Endometrium (tissue), 2 donors: ENCODE results near the gene DENND4B.

Experiments
- FAIRE-seq: peaks from 2 replicates; lab custom pipeline; 2012; peaks lifted over from hg19 to GRCh38; lab: Jason Lieb, UNC
- donor health status: control.
- donor health status: control.

Gene DENND4B

DNA sequence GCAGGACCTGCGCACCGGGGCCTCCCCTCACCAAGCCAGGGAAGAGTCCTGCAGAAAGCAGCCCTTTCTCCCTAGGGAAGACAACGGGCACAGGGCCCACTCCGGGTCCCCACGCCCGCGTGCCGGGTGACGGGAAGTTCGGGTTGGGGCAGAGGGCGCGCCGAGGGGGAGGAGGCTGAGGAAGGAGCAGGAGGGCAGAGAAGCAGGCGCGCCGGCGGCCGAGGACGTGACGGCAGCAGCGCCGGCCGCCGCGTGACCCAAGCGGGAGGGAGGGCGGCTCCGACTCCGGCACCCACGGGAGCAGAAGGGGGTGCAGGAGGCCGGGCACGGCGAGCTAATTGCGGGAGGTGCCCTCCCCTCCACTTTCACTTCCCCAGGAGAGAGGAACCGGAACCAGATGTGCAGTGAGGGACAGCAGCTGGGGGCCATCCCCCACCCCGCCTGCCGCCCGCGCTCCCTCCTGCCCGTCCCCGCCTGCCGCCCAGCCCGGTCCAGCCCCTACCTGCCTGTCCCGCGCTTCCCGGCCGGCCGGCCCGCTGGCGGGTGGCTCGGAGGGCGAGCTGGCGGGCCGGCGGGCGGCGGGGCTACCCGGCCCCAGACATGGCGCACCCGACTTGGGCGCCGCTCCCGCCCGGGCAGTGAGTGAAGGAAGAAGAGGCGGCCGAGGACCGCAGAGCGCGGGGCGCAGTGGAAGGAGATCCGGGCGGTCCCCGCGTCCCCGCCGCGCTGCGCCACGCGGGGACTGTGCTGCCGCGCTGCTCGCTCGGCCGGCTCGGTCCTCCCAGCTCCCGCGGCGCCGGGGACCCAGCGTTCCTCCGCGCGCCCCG is 510 bp downstream of the DENND4B start:
- no peak for FAIRE-seq

DNA sequence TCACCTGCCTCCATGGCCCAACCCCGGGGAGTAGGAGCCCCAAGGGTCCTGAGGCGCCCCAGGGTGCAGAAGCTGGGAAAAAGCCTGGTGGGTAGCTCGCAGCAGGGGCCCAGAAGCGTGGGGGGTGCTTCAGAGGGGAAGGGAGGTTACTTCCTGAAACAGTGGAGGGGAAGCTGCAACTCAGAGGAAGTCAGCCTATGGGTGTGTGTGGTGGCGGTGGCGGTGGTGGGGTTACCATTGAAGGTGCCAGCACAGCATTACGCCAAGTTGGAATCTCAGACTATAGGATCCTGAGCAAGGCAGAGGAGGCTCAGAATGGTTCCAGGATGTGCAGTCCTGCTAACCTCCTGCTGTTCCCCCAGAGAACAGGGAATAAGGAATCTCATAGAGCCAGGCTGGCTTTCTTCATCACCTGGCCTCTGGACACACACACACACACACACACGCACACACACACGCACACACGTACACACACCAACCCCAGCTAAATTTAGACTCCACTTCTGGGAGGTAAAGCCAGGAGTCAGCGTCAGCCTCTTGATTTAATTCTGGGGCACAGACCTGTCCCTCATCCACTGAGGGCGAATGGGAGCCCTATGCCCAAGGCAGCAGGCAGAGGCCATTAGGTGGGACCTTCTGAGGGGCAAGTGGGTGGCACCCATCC is 1.3 kb downstream of the DENND4B start:
- FAIRE-seq, result no peak

DNA sequence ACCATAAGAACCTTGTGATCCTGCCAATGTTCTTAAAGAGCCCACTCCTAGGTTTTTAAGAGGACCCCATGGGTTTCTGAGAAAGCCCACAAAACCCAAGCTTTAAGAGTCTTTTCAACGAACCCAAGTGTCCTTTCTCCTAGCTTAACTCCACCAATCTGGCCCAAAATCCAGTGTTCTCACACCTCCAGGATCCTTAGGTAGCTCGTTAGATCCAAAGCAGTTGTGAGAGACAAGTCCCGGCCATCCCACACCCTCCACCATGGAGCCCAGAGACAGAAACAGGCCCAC is 1.7 kb downstream of the DENND4B start:
- no peak for FAIRE-seq

DNA sequence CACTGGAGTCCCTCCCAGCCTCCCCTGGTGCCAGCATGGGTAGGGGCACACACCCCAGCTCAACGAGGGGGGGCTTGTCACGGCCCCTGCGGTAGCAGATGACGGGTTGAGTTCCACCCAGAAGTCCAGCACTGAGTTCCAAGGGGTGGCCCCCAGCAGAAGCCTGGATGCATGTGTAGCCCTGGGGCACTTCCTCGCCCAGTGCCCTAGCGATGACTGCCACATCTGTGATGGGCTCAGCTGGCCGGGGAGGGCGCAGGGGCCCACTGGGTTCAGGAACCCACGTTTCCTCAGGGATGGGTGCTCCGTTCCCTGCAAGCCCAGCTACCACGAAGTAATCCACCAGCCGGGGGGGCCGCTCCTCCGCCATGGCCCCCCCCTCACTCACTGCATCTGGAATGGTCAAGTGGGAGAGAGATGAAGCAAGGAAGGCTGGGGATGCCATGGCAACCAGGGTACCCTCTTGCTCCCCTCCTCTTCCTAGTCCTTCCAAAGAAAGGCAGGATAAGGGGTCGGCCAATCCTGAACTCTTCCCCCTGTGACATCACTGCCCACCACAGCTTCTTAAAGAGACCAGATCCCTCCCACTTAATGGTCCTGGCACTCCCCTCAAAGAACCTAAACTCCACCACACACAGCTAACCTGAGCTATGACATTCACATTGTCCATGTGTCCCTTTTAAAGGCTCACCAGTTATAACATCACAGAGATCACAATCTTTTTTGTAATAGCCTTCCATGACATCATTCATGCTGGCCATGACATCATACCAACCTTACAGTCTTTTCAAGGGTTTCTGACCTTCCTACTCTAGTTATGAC is 2.3 kb downstream of the DENND4B start:
- FAIRE-seq, result no peak

DNA sequence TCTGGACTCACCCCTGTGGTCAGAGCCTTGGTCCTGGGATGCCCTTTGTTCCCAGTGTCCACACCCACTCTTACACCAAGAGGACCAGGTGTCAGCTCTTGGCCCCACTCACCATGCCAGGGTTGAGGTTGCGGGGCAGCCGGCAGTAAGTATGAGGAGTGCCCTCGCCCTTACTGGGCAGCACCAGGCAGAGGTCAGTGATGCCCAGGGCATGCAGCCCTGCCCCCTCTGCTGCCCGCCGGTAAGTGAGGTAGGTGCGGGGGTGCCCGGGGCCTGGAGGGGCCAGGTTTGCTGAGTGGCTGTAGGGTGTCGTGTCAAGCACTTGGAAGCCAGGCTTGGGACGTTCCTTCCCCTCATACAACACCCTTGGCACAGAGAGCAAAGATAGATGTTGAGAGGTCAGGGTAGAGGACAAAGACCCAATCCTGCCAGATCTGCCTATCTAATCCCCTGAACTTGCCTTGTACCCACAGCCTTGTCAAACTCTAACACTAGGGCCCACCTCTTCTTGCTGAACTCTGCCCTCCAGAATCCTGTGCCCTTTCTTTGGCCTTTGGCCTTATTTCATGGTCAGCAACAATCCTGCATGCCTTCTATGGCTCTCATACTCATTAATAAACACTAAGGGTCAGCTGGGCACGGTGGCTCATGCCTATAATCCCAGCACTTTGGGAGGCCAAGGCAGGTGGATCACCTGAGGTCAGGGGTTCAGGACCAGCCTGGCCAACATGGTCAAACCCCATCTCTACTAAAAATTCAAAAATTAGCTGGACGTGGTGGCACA is 3.6 kb downstream of the DENND4B start:
- FAIRE-seq, result no peak

DNA sequence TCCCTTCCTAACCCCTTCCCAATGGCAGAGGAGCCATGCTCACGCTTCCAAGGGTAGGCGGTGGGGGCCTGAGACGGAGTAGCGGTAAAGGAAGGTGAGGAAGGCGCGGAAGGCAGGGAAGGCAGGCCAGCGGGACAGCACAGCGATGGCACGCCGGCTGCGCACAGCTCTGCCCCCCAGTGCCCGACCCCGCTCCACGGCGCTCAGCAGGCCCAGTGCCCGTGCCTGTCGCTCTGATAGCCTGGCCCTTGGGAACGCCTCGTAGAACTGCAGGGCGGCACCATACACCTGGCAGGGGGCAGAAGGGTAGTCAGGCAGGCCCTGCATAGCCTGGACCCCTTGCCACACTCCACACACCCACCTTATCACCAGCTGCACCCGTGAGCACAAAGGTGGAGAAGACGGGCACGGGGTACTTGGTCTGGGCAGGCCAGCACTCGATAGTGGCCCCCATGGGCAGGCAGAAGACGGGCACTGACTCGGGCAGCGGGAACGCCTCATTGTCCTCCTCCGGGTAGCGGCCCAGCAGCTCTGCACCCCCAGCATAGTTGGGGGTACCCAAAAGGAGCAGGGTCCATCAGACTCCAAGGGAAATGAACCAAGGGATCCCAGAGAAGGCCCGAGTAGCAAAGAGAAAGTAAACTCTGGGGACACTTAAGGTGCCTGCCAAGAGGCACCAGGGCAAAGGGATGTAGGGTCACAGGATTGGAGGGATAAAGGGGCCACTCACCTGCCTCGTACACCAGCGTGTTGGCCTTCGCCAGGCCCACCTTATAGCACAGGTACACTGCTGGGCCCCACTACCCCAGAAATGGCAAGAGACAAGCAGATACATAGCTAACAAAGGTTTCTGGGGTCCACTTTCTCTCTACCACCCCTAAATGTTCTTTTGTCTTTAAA is 4.4 kb downstream of the DENND4B start:
- no peak for FAIRE-seq

DNA sequence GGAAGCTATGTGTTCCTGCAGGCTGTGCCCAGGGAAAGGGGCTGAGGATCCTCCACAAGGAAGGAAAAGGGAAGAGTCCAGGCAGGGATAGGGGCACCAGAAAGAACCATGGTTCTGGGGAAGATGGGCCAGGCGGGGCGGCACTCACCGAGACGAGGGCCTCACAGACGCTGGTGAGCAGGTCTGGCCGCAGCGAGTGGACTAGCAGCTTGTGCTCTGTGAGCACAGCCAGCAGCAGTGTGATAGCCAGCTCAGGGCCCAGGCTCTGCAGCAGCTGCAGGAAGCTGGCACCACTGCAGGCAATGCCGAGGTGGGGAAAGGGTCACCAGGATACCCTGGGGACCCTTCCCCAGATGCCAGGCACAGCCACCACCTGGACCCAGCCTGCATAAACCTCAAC is 5.8 kb downstream of the DENND4B start:
- FAIRE-seq, result no peak

DNA sequence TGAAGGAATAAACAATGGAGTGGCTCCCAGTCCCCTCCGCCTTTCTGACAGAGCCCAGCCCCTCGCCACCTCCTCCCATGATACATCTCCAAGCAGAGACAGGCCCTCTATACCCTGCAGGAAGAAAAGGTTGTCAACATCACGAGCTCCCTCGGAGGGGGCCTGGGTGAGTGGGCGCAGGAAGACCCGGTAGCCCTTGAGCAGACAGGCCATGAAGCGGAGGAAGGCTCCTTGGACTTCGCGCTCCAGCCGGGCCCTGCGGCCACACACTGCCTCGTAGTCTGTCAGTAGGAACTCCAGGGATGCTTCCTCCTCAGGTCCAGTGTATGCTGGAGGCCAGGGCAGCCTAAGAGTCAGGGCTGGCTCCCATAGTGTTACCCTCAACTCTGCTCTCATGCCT is 7.0 kb downstream of the DENND4B start:
- no peak for FAIRE-seq

DNA sequence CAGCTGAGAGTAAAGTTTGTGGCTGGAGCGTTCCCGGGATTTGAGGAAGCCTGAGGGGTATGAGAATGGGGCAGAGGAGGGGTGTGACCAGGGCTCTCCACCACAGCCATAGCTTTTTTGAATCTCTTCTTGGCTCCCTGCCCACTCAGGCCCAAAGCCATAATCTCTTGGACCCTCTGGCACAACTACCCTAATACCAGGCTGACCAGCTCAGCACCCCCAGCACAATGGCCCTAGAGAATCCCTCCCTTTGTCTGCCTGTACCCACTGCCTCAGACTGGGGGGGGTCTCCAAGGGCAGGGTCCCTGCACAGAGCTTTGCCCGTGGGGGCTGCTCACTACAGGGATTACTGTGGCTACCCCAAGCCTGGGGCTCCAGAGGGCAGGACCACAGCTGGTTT is 7.5 kb downstream of the DENND4B start:
- FAIRE-seq, result no peak

DNA sequence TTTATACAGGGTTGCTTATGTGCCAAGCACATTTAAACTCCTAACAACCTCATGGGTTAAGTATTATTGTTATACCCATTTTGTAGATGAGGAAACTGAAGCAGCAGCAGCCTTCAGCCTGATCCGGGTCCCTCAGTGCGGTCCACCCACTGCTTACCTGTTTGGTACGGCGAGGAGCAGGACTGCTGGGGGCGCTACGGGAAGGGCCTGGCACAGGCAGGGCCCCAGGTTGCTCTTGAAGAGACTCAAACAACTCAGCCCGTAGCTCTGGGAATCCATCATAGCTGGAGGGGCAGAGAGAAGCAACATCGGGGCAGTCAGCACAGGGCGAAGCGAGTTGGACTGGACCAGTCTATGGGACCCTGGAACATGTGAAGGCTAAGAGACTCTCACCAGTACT is 9.2 kb downstream of the DENND4B start:
- no peak for FAIRE-seq

DNA sequence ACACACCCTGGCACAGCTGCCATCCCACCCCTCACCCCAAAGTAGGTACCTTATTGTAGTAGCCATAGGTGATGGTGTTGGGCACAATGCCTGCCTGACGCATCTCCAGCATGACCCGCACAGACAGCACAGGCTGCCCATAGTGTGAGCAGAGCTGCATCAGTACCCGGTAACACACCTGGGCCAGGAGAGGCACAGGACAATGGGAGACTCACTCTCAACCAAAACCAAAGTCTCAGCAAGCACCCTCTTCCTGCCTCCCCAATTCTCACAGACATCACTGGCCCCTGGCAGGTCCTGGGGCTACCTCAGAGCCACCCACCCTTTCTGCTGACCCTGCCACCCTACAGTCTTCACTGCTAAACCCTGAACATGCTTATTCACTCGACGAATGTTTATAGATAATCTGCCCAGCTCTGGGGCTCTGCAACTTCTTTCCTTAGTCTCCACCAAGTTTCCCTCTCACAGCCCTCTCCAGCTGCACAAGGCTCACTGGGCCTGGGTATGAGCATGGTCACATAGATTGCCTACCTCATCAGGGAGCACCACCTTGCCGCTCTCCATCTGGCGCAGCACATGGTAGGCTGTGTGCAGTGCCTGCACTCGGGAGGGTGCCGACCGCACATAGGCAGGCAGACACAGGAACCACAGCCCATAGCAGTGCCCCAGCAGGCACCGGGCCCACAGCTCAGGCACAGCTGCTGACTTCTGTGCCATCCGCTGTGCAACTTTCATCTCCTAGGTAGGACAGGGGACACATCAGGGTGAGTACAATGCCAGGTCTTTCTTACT is 10.3 kb downstream of the DENND4B start:
- FAIRE-seq, result no peak

DNA sequence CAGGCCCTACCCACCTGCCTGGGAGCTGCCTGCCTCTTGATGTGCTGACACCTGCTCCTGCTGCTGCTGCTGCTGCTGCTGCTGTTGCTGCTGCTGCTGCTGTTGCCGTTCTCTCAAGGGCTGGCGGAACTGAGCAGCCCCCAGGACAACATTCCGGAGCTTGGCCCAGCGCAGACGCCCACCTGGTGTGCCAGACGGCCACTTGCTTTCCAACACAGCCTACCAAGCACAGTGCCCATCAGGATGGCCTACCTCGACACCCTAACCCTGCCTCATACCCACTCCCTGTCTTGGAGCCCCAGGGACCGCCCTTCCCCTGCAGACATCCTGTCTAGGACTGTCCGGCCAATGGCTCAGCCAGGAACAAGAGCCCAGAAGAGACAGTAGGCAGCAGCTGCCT is 11.8 kb downstream of the DENND4B start:
- FAIRE-seq, result no peak

DNA sequence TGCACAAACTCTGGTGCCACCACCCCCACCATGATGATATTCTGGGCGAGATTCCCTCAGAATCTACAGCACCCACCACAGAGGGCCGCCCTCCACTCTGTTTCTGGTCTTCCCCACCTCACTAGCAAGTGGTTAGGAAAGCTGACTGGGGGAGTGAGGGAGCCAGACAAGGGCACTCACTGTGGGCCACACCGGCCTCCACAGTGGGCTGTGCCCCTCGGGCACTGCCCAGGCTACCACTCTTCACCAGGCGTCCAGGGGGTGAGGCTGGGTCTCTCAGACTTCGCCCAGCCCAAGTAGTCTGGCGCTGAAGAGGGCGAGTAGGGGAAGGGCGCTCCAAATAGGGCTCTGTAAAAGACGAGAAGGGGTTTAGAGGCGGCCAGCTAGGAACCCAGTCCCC is 12.6 kb downstream of the DENND4B start:
- FAIRE-seq, result no peak

DNA sequence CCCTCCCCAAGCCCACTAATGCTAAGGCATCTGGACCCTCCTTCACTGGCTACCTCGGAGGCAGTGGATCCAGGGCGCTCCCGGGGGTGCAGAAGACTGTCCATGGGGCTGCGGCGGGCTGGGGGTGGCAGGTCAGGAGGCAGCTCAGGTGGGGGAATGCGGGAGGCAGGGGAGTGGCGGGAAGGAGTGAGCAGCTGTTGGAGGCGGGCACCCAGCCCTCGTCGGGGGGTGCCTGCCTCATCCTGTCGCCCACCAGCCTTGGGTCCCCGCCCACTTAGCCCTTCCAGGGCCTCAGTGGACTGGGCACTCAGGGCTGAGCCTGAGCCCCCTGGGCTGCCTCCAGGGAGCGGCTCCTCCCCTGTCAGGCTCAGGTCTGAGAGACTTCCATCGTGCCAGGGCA is 13.1 kb downstream of the DENND4B start:
- no peak for FAIRE-seq

DNA sequence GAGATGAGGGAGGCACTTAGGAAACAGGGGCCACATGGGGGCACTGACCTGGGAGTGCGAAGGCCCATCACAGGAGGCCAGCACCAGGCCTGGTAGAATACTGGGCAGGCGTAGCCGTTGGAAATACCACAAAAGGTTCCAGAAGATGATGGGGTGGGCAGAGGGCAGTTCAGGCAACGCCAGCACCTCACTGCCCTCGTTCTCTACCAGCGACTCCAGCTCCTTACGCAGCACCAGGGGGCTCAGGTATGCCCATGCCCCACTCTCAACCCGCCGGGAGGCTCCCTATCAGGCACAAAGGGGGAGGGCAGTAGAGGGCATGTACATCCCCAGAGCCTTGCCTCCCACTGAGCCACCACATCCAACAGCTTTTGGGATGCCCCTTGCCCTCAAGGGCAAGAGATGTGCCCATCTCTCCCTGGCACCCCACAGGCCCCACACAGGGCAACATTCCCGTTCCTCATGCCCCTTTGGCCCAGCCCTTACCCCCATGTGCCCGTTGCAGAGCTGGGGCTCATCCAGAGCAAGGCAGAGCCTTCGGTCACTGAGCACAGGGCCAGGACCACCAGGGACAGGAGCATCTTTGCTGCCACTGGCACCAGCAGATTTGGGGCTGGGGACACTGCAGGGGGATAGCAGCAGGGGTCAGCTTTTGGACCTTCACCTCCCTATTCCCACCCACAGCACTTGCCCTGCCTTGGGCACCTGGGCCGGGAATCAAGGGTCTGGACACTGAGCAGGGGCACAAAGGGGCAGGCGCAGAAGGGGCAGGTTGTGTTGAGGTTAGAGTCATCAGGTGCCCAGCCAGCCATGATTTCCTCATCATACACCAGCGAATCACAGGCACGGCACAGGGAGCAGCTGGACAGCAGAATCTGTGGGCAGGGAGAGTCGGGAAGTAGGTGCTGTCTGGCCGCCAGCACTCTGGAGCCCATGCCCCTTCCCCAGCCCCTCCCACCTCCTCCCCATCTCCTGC is 14.1 kb downstream of the DENND4B start:
- no peak for FAIRE-seq

DNA sequence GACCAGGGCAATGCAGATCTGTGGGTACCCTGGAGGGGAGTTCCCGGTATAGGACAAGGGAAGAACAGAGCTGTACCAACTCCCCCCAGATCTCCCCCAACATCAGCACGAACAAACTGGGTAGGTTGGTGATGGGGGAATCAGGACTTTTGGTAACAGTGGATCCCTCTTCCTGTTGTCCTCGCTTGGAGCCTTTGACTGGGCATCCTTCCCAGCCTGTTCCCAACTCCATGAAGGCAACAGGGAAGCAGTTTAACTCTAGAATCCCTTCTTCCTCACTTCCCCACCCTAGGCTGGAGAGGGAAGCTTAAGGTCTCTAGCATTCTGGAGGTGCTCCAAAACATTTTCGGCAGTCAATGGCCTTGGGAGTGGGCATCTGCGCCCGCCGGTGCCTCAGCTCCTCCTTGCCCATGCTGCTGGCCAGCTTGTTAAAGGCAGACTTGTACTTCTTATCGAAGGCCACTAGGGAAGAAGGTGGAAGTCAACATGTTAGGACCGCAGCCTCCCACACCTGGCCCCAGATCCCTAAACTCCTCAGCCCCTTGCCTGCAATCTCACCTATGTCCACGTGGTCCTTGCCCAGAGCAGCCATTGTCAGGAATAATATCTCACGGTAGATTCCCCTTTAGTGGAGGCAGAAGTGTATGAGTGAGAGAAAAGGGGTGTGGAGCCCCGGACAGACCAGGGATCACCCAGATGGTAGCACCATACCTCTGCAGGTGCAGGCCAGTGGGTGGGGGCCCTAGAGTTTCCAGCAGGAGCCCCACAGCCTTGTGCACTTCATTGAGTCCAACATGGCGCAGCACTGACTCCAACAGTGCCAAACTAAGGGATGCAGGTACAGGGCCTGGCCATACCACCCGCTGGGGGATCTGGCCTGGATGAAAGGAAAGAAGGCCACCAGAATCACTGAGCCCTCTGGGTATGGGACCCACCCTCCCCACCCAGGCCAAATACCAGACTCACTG is 16.3 kb downstream of the DENND4B start:
- no peak for FAIRE-seq

DNA sequence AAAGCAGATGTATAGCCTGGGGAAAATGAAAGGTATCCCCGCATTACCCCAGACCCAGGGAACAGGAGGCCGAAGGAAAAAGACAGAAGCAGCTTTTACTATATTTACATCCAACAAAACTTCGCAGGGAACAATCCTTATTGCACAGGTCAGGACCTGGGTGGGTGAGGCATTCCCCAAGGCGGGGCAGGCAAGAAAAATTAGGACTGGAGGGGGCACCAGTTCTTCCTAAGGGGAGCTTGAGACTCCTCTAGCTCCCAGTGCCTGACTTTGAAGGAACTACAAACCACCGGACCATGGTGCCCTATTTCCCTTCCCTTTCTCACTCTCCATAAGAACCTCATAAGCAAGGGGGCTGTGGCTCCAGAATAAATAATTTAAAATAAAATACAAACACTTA is 17.1 kb downstream of the DENND4B start:
- FAIRE-seq, result no peak

DNA sequence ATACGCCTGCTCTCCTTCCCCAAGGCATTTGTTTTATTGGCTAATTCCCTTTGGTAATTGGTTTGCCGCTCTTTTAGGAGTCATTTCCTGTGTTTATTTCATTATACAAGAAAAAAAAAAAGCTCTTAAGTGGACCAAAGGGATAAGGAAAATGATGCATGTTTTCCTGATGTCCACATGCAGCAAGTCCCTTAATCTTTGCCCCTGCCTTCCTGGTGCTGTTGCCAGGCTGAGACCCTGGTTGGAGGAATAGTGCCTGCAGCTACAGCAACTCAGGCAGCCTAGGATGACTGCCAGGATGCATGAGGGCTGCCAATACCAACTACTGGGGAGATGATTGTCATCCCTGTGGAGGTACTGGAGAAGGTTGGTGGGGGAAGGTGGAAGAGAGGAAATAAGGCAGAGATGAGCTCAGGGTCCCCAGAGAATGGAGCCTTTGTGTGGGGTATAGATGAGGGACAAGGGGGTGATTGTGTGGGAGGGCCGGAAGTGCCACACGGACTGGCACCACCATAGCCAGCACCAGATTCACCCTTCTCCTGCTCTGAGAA is 17.7 kb downstream of the DENND4B start:
- no peak for FAIRE-seq
